ENCODE data around the gene TRIP12.
A peak's percentile ranks its signal among the peaks of the same experiment; 100 is the strongest.
"Not testable (repeated sequence)": the region's sequence is repeated elsewhere in the genome, so short reads cannot be mapped to it uniquely, and the experiment has no call there.

TRIP12 gene

GRCh38 chr2:229725716-229726574 is 195.9 kb downstream of the TRIP12 start:
- no peak for TF ChIP-seq CTCF (IDR thresholded peaks at IDR 0.05; ENCODE audit: control extremely low read depth, extremely low read depth, low read depth, missing control alignments)
- ChIA-PET CTCF (interaction anchor here (1.1 kb wide), 1 partner anchor 9 kb away, joined by 3 read pairs; no protein-coding TSS in a partner anchor), POLR2A (no interaction called here)
- no peak for DNase-seq (ENCODE audit: extremely low spot score)

GRCh38 chr2:229723192-229723591 is 198.6 kb downstream of the TRIP12 start:
- CTCF ChIA-PET; DNase-seq (ENCODE audit: extremely low spot score); POLR2A ChIA-PET: not testable (repeated sequence)

GRCh38 chr2:229719926-229720647 is 201.7 kb downstream of the TRIP12 start:
- POLR2A ChIA-PET, result no interaction called here
- no peak for TF ChIP-seq CTCF (IDR thresholded peaks at IDR 0.05; ENCODE audit: control extremely low read depth, extremely low read depth, low read depth, missing control alignments)
- DNase-seq (ENCODE audit: extremely low spot score), result no peak
- CTCF ChIA-PET, result interaction anchor here (1.3 kb wide), 1 partner anchor 10 kb away, joined by 3 read pairs; no protein-coding TSS in a partner anchor

GRCh38 chr2:229718057-229718456 is 203.8 kb downstream of the TRIP12 start:
- no peak for DNase-seq (ENCODE audit: extremely low spot score)
- ChIA-PET CTCF (interaction anchor here (1.4 kb wide), 1 partner anchor 14 kb away, joined by 3 read pairs; no protein-coding TSS in a partner anchor), POLR2A (no interaction called here)
- no peak for TF ChIP-seq CTCF (IDR thresholded peaks at IDR 0.05; ENCODE audit: control extremely low read depth, extremely low read depth, low read depth, missing control alignments)

- POLR2A ChIA-PET, result no interaction called here
- peak; percentile 14 for TF ChIP-seq CTCF (IDR thresholded peaks at IDR 0.05; ENCODE audit: control extremely low read depth, extremely low read depth, low read depth, missing control alignments)
- DNase-seq (ENCODE audit: extremely low spot score), result peak; percentile 18
- CTCF ChIA-PET, result interaction anchor here (1.8 kb wide), 1 partner anchor 8 kb away, joined by 6 read pairs; no protein-coding TSS in a partner anchor
Observed at GRCh38 chr2:229715895-229716507, 205.8 kb downstream of the TRIP12 start.

- DNase-seq (ENCODE audit: extremely low spot score), result peak; percentile 54
- TF ChIP-seq CTCF (IDR thresholded peaks at IDR 0.05; ENCODE audit: control extremely low read depth, extremely low read depth, low read depth, missing control alignments), result no peak
- ChIA-PET CTCF (no interaction called here), POLR2A (no interaction called here)
Observed at GRCh38 chr2:229714736-229715541, 206.9 kb downstream of the TRIP12 start.

All from GM10248 (cell line).